Spinal cord (tissue), 10 donors: Measurements from ENCODE around the gene GRK2. TPM values are rescaled to one million over a fixed set of nuclear protein-coding genes. Genes with fewer than 3 reads are reported as not detected.
A peak's percentile ranks its signal among the peaks of the same experiment; 100 is the strongest.
"Not testable (repeated sequence)": the region's sequence is repeated elsewhere in the genome, so short reads cannot be mapped to it uniquely, and the experiment has no call there.

Source experiments
- DNase-seq, 6 donors: peaks; one replicate each; pipeline versions ENCODE4 v3.0.0 to v3.0.0-alpha.2; 2013 to 2015; ENCODE audit warnings: low spot score in 6 of 6, low read depth in 4 of 6
- H3K27ac ChIP-seq: one replicate; pipeline ENCODE4 v1.5.1; 2013; ENCODE audit warnings: low read depth, low read length, control low read depth
- H3K27me3 ChIP-seq: one replicate; pipeline ENCODE4 v1.6.1; 2013; ENCODE audit warnings: low read length; ENCODE audit not compliant: control insufficient read depth, insufficient read depth
- H3K36me3 ChIP-seq: one replicate; pipeline ENCODE4 v1.6.1; 2013; ENCODE audit warnings: low read length; ENCODE audit not compliant: control insufficient read depth, insufficient read depth
- H3K4me1 ChIP-seq: one replicate; pipeline ENCODE4 v1.6.1; 2013; ENCODE audit warnings: low read length; ENCODE audit not compliant: control insufficient read depth, insufficient read depth
- H3K4me3 ChIP-seq: one replicate; pipeline ENCODE4 v1.5.1; 2013; ENCODE audit warnings: low read depth, low read length, control low read depth
- H3K9me3 ChIP-seq: one replicate; pipeline ENCODE4 v1.6.1; 2013; ENCODE audit warnings: low read length; ENCODE audit not compliant: control insufficient read depth, insufficient read depth
- WGBS: methylation state at CpG from one replicate; pipeline ENCODE4 v1.1.5; 2013; ENCODE audit warnings: missing lambda C conversion rate; ENCODE audit not compliant: insufficient coverage; 5-methylcytosine and 5-hydroxymethylcytosine counted together
- polyA plus RNA-seq, 2 donors: library from polyadenylated mRNA; unstranded; fragments of 120-200 nt; gene quantifications; one replicate each; pipeline ENCODE4 v1.2.1, GENCODE V29; 2013; ENCODE audit not compliant: insufficient read length in 2 of 2
- total RNA-seq, 2 donors: library from RNA; depleted of rRNA in 1 of 2; stranded (reverse); fragments of 120-200 nt in 1 of 2; fragments of >200 nt in 1 of 2; gene quantifications; one replicate each; pipeline versions ENCODE4 v1.2.3 to v1.2.4, GENCODE V29; 2013 to 2014
- donor health status: healthy.

GRK2 gene
- total and polyA plus RNA-seq, 4 donors, result 44.6 to 125 (median 75.8) TPM

GRCh38 chr11:67317888-67318555 is 51.7 kb downstream of the GRK2 start:
- Histone ChIP-seq H3K27me3 (no peaks in the 10 kb centered on the region), H3K27ac (peak overlapping the region; percentile 96), H3K36me3 (peaks cover 12% of the 10 kb centered on the region), H3K9me3 (no peaks in the 10 kb centered on the region), H3K4me1 (peaks cover 17% of the 10 kb centered on the region), H3K4me3 (peak overlapping the region; percentile 90)
- DNase-seq, result no peak
- WGBS, result 0% methylated on average over 49 of the region's 53 CpGs

- not testable (repeated sequence) for H3K9me3 ChIP-seq, H3K27me3 ChIP-seq, H3K27ac ChIP-seq, DNase-seq
- 92% methylated on average over 11 of the region's 12 CpGs for WGBS
- peaks cover 14% of the 10 kb centered on the region for H3K36me3 ChIP-seq
- peak overlapping the region; percentile 90 for H3K4me3 ChIP-seq
- H3K4me1 ChIP-seq, result peaks cover 17% of the 10 kb centered on the region
These were observed 52.6 kb downstream of the GRK2 start for GRCh38 chr11:67318876-67319275.

GRCh38 chr11:67320011-67320410 is 53.7 kb downstream of the GRK2 start:
- H3K4me3 ChIP-seq, result no peak overlapping the region
- 33% methylated on average over 1 of the region's 3 CpGs for WGBS
- H3K27ac ChIP-seq, result no peak overlapping the region
- DNase-seq, result no peak
- peaks cover 14% of the 10 kb centered on the region for H3K36me3 ChIP-seq
- H3K27me3 ChIP-seq, result no peaks in the 10 kb centered on the region
- peaks cover 17% of the 10 kb centered on the region for H3K4me1 ChIP-seq
- H3K9me3 ChIP-seq, result no peaks in the 10 kb centered on the region

- H3K27me3 ChIP-seq, result no peaks in the 10 kb centered on the region
- no peaks in the 10 kb centered on the region for H3K9me3 ChIP-seq
- H3K27ac ChIP-seq, result no peak overlapping the region
- H3K36me3 ChIP-seq, result peaks cover 14% of the 10 kb centered on the region
- no peak overlapping the region for H3K4me3 ChIP-seq
- DNase-seq, result no peak
- H3K4me1 ChIP-seq, result peaks cover 17% of the 10 kb centered on the region
- 92% methylated on average over 1 of the region's 2 CpGs for WGBS
These were observed 54.4 kb downstream of the GRK2 start for GRCh38 chr11:67320691-67321090.

GRCh38 chr11:67321313-67321871 is 55.1 kb downstream of the GRK2 start:
- WGBS, result 94% methylated on average over 3 of the region's 6 CpGs
- Histone ChIP-seq H3K27me3 (no peaks in the 10 kb centered on the region), H3K27ac (no peak overlapping the region), H3K9me3 (no peaks in the 10 kb centered on the region), H3K4me1 (peaks cover 17% of the 10 kb centered on the region), H3K4me3 (no peak overlapping the region), H3K36me3 (peaks cover 14% of the 10 kb centered on the region)
- DNase-seq, result no peak

- Histone ChIP-seq H3K36me3 (peaks cover 14% of the 10 kb centered on the region), H3K27me3 (no peaks in the 10 kb centered on the region), H3K4me3 (no peak overlapping the region), H3K4me1 (peaks cover 13% of the 10 kb centered on the region), H3K9me3 (no peaks in the 10 kb centered on the region), H3K27ac (no peak overlapping the region)
- WGBS, result 96% methylated on average over 2 of the region's 3 CpGs
- DNase-seq, result no peak
These were observed 55.8 kb downstream of the GRK2 start for GRCh38 chr11:67322049-67322448.

- no peak overlapping the region for H3K27ac ChIP-seq
- WGBS, result 91% methylated on average over 7 of the region's 7 CpGs
- H3K4me1 ChIP-seq, result peaks cover 7% of the 10 kb centered on the region
- DNase-seq, result no peak
- H3K9me3 ChIP-seq, result no peaks in the 10 kb centered on the region
- peaks cover 19% of the 10 kb centered on the region for H3K36me3 ChIP-seq
- no peak overlapping the region for H3K4me3 ChIP-seq
- H3K27me3 ChIP-seq, result no peaks in the 10 kb centered on the region
These were observed 57.3 kb downstream of the GRK2 start for GRCh38 chr11:67323526-67323925.

GRCh38 chr11:67332081-67332691 is 65.9 kb downstream of the GRK2 start:
- Histone ChIP-seq H3K9me3 (no peaks in the 10 kb centered on the region), H3K27ac (no peak overlapping the region), H3K4me3 (no peak overlapping the region), H3K27me3 (no peaks in the 10 kb centered on the region), H3K4me1 (no peaks in the 10 kb centered on the region), H3K36me3 (peaks cover 7% of the 10 kb centered on the region)
- 87% methylated on average over 6 of the region's 6 CpGs for WGBS
- no peak for DNase-seq
